ENCODE results near the gene NOX5.
"Not testable (repeated sequence)": the region's sequence is repeated elsewhere in the genome, so short reads cannot be mapped to it uniquely, and the experiment has no call there.

The NOX5 gene, protein sequence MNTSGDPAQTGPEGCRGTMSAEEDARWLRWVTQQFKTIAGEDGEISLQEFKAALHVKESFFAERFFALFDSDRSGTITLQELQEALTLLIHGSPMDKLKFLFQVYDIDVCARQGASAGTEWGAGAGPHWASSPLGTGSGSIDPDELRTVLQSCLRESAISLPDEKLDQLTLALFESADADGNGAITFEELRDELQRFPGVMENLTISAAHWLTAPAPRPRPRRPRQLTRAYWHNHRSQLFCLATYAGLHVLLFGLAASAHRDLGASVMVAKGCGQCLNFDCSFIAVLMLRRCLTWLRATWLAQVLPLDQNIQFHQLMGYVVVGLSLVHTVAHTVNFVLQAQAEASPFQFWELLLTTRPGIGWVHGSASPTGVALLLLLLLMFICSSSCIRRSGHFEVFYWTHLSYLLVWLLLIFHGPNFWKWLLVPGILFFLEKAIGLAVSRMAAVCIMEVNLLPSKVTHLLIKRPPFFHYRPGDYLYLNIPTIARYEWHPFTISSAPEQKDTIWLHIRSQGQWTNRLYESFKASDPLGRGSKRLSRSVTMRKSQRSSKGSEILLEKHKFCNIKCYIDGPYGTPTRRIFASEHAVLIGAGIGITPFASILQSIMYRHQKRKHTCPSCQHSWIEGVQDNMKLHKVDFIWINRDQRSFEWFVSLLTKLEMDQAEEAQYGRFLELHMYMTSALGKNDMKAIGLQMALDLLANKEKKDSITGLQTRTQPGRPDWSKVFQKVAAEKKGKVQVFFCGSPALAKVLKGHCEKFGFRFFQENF

DNA sequence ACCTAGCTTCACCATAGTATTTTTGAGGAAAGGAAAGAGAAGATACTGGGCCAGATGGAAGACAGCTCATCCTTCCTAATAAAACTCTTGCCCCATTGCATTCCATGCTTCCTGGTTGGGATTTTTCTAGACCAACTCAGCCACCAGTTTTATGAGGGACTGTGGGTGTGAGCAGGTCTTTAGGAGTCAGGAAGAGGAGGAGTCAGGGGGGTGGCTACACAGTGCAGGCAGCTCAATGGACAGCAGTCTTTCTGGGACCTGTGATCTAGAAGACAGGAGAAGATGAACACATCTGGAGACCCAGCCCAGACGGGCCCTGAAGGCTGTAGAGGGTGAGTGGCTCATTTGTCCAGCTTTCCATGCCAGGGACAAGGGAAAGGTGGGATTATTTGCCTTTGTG, at the start of gene NOX5:
TSS of gene NOX5 (plus strand) at position 242 of the 400 bp plus-strand sequence. CDS start at position 283, 41 bp downstream.
- DNase-seq: no peak

- no peak for DNase-seq
Observed at GRCh38 chr15:68966996-68967395, 47.5 kb upstream of the NOX5 start.

DNA sequence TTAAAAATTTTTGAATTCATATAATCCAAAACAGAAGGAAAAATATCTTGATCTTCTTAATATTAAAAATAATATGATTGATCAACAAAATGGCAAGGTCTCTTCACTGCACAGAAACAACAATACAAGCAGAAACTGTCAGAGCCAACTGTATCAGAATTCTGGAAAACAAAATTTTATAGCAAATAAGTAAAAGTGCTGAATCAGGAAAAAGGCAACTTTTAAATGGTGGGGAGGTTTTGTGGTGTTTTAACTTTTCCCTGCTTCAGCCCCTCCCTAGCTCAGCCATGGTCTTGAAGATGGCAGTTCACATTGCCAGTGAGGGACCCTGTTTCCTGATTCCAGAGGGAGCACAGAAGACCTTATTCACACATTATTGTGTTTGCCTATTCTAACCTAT, 46.5 kb upstream of the NOX5 start:
- no peak for DNase-seq

GRCh38 chr15:68969298-68969697, 45.2 kb upstream of the NOX5 start:
- no peak for DNase-seq

DNA sequence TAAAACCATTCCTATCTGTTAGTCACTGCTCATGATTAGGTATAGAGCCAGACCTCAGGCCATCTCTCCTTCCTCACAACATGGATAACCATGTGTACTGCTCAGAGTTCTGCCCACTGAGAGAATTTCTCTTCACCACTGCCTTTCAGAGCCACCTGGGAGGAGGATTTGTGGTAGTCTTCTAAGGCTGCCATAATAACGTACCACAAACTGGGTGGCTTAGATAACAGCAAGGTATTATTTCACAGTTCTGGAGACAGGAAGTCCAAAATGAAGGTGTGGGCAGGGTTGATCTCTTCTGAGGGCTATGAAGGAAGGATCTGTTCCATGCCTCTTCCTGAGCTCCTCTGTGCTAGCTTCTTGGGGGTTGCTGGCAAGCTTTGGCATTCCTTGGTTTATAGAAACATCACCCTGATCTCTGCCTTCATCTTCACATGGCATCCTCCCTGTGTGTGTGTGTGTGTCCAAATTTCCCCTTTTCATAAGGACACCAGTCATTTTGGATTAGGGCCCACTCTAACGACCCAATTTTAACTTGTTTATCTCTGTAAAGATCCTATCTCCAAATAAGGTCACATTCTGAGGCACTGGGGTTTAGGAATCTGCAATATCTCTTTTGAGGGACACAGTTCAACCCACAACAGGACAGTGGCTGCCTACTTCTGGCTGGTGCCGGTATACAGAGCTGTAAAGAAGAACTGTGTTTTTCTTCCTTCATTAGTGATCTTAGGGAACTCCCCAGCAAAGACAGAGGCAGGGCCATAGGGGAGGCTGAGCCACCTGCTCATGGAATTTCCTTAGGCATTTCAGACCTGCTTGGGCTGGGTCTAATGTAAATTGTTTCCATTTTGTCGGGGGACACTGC, 42.1 kb upstream of the NOX5 start:
- no peak for DNase-seq

- DNase-seq: not testable (repeated sequence)
Observed at GRCh38 chr15:68975651-68976160, 38.8 kb upstream of the NOX5 start.

DNA sequence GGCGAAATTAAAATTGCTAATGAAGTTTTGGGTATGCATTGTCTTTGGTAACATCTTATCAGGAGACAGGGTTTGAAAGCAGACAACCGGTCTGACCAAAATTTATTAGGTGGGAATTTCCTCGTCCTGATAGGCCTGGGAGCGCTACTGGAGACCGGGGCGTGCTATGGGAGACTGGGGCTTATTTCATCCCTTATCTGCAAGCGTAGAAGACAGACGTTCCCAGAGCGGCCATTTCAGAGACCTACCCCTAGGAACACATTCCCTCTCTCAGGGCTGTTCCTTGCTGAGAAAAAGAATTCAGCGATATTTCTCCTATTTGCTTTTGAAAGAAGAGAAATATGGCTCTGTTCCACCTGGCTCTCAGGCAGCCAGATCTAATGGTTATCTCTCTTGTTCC, 37.1 kb upstream of the NOX5 start:
- DNase-seq: not testable (repeated sequence)

DNA sequence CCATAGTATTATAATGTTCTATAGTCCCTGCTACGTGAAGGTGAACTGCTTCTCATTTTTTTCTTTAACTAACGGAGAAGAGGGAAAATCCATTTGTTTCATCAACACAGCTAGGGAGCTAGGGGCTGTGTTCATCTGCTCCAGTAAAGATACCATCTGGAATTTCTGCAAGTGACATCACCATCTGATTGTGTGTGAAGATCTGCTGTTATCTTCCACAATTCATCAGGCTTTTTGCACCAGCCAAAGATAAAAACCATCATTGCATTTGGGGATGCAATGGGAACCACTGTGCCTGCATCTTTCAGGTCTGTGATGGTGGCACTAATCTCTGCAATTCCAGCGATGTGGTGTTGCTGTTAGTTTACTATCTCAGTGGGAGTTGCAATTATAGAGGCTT, 35.5 kb upstream of the NOX5 start:
- peak in 1 of 2 experiments; percentile 60 for DNase-seq

- DNase-seq: peak; percentile 91 to 96
Observed at GRCh38 chr15:68979816-68980215, 34.7 kb upstream of the NOX5 start.

- peak in 1 of 2 experiments; percentile 72 for DNase-seq
Observed at GRCh38 chr15:68980786-68981185, 33.7 kb upstream of the NOX5 start.

DNA sequence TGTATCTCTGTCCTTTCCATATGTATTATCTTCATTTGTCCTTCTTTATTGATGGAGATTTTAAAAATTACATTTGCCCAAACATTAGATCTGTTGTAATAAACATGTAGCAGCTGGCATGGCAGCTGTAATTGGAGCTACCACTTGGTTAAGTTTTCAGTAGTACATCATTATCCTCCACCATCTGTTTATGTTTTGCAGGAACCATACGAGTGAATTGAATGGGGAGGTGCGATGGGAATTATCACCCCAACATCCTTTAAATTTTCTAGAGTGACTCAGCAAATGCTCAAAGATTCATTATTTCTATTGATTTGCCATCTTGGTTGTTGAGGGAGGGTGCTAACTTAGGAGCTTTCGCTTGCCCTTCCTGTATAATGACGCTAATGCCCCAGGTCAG, 32.6 kb upstream of the NOX5 start:
- peak; percentile 95 to 99 for DNase-seq

DNA sequence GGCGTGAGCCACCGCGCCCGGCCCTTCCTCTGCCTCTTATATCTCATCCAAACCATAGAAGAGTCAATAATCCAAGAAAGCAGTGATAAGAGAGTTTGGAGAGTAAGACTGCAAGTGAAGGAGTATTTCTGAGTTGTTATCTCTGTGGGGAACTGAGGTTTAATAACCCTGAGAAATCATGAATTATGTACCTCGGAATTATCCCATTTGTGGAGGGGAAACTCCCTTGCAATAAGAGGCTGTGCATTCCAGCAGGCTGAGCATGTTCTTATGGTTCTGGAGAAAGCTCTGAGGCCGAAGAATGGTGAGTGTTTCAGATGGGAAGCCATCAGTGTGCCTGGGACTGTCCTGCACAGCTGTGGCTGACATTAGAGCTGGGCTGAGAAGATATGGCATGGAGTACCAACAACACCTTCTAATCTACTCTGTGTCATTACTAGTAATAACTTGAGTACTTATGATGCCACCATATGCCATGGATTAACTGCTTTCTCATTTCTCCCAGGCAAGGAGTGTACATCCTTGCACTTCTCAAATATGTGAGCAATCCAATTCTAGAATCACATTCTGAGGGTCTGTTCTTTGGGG, 31.4 kb upstream of the NOX5 start:
- DNase-seq: peak; percentile 91 to 98

DNA sequence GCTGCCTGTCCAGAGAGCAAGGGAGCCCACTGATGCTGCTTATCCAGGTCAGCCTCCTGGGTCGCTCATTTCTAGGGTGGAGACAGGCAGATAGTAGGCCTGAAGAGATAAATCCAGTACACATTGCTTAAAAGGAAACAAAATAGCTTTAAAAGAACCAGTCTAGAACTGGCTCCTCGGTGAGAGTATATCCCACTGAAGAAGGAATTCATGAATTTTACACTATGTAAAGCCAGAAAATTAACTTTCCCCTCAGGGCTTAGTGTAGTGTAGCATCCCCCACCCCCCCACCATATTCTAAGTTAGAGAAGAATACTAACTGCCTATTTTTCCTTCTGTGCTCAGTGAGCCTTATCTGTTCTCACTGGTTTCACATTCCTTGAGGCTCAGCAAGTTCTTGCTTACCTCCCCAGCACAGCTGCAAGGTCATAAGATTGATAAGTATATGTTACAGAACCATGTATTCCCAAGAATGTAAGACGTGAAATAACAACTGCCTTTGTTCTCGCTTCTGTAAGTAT, 30.5 kb upstream of the NOX5 start:
- no peak for DNase-seq

DNA sequence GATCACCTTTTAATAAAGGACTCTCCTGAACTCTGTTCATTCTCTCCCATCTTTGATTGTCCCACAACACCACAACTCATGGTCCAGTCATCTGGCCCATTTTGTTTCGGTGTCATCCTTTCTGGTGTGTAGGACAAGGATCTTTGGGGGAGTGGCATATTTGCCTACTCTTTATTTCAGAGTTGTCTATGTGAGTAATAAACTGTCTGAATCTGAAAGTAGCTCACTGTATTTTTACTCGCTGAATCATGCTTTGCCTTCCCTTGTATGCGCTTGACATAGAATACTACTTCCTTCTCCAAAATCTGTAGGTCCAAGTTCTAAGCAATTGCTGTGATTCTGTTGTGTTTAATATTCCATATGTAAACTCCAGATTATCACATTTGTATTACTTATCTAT, 29.9 kb upstream of the NOX5 start:
- no peak for DNase-seq

DNA sequence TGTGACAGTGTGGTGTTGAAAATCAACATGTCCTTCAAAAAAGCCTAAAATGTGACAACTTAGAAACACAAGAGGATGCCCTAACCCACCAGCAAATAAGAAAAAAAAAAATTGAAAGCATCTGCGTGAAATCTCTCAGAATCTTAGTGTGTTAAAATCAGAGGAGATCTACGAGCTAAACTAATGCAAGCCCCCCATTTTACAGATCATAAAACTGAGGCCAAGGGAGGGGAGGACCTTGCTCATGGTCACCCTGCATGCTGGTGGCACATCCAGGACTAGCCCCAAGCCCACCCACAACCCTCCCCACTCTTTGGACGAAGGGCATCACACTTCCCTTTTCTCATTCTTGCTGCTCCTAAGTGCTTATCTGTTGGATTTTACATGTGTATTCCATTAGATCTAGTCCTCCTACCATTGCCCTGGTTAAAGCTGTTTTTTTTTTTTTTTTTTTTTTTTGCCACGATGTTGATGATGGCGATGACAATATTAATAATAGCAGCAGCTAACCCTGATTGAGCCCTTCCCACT, 29.1 kb upstream of the NOX5 start:
- no peak for DNase-seq

GRCh38 chr15:68986322-68986721, 28.2 kb upstream of the NOX5 start:
- peak; percentile 32 to 81 for DNase-seq

DNA sequence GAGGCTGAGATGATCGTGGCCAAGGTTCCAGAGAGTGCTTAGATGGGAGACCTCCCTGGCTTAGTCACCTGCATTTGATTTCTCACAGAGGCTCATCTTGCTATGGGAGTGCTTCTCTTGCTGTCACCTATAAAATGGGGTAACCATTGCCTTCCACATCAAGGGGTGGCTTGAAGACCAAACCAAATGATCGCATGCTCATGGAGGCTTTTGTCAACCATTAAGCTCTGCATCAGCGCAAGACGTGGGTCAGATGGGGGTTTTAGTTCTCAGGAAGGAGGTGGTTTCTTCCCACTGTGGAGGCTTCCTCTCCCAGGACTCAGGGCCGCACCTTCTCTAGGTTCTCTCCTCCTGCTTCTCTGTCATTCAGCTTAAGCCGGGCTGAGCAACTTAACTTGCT, 27.4 kb upstream of the NOX5 start:
- no peak for DNase-seq

- DNase-seq: no peak
Observed at GRCh38 chr15:68987676-68988075, 26.8 kb upstream of the NOX5 start.

- DNase-seq: no peak
Observed at GRCh38 chr15:68989541-68990230, 24.8 kb upstream of the NOX5 start.

DNA sequence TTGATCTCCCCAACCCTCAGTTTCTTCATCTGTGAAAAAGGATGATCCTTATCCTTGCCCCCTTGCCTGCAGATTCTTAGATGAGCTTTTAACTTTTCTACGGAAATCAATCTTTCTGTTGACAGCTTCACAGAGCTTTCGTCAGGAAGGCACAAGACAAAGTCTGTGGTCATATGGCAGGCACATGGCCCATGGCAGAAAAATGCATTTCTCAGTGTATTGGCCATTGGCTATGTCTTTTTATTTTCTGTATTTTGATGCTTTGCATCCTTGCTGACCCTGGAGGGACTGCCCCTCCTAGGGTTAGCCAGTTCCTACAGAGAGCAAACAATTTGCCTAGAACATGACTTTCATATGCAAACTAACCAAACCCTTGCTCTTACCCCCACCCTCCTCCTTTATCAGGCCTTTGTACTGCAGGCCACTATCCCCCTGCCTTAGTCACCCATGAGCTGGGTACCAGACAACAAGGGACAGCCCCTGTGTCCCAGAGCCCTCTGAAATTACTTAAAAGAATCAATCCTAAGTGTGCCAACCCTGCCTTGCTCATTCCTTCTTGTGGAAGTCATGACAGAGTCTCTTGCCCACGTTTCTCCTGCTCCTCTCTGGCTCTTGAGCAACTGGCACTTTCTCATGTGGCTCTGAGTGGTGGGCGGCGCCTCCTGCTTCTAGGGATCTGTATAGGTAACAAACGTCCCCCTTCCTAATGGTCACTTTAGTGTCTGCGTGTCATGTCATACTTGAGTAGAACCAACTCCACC, 24.1 kb upstream of the NOX5 start:
- no peak for DNase-seq

Data from NCI-H524 (cell line).